Right lobe of liver (tissue), 4 donors: ENCODE measurements around the gene NRXN2.

Source experiments
- POLR2A ChIP-seq: fragments of 450-650 bp; IDR thresholded peaks from one replicate; pipeline ENCODE4 v1.6.1; 2017; ENCODE audit warnings: antibody characterized with exemption, mild to moderate bottlenecking
- TF ChIP-seq, protein P1 (sequence below), 4 donors: fragments of 200-600 bp in 3 of 4; fragments of 450-650 bp in 1 of 4; IDR thresholded peaks; one replicate each; pipeline versions ENCODE4 v1.5.1 to v1.8.0; 2016 to 2022; ENCODE audit warnings: antibody characterized with exemption in 4 of 4, mild to moderate bottlenecking in 2 of 4
- donor health status: DM: no; HTN: no; CAD: no.
- donor health status: DM: no; HTN: no; CAD: no.
- donor health status: DM: no; HTN: yes; CAD: no.

GRCh38 chr11:64755681-64756361 is 32.8 kb upstream of the NRXN2 start:
- TF ChIP-seq, protein P1, sequence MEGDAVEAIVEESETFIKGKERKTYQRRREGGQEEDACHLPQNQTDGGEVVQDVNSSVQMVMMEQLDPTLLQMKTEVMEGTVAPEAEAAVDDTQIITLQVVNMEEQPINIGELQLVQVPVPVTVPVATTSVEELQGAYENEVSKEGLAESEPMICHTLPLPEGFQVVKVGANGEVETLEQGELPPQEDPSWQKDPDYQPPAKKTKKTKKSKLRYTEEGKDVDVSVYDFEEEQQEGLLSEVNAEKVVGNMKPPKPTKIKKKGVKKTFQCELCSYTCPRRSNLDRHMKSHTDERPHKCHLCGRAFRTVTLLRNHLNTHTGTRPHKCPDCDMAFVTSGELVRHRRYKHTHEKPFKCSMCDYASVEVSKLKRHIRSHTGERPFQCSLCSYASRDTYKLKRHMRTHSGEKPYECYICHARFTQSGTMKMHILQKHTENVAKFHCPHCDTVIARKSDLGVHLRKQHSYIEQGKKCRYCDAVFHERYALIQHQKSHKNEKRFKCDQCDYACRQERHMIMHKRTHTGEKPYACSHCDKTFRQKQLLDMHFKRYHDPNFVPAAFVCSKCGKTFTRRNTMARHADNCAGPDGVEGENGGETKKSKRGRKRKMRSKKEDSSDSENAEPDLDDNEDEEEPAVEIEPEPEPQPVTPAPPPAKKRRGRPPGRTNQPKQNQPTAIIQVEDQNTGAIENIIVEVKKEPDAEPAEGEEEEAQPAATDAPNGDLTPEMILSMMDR (IDR thresholded peaks at IDR 0.05) = no peak
- no peak for TF ChIP-seq POLR2A
